Measurements from ENCODE around the gene FIZ1. TPM values are rescaled to one million over a fixed set of nuclear protein-coding genes. Genes with fewer than 3 reads are reported as not detected.

The FIZ1 gene
- total and polyA plus RNA-seq, 2 experiments from 2014 or later, result 2.3 to 3.4 TPM

DNA sequence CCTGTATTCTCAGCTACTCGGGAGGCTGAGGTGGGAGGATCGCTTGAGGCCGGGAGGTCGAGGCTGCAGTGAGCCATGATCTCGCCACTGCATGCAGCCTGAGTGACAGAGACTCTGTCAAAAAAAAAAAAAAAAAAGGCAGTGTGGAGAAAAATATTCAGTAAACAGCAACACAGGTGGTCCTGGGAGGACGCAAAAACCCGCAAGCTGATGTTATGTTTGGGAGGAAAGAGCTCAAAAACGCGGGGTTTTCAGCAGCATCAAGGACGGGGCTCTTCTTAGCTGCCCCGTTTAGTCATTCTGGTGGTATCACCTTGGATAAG, 25.6 kb upstream of the FIZ1 start:
- H3K9me2 ChIP-seq (ENCODE audit: insufficient read depth), result no peaks in the 10 kb centered on the region
- peak overlapping the region; percentile 88 for H3K9ac ChIP-seq
- no peaks in the 10 kb centered on the region for H4K20me1 ChIP-seq (ENCODE audit: insufficient read depth)
- H3K27me3 ChIP-seq (replicated peaks; ENCODE audit: insufficient read depth), result no peaks in the 10 kb centered on the region
- no peaks in the 10 kb centered on the region for H3K36me3 ChIP-seq (ENCODE audit: low read depth)
- WGBS, 2 experiments (ENCODE audit: low coverage in 1 of 2, low lambda C conversion rate in 2 of 2, missing lambda C conversion rate in 2 of 2), result 40 to 45% methylated on average over 11 of the region's 11 CpGs
- in situ Hi-C loops (cut with MboI), result loop anchor here (25.0 kb wide), 1 partner anchor 488 kb away; the partner anchor contains the start of gene TNNT1
- peak overlapping the region; percentile 86 for H3K27ac ChIP-seq
- no peaks in the 10 kb centered on the region for H3K9me3 ChIP-seq (ENCODE audit: low read depth)
- H3K4me3 ChIP-seq, result peak overlapping the region; percentile 80
- no peak for TF ChIP-seq EZH2 (IDR thresholded peaks at IDR 0.05; ENCODE audit: insufficient read depth, poor library complexity, severe bottlenecking)
- TF ChIP-seq EZH2phosphoT487 (IDR thresholded peaks at IDR 0.05; ENCODE audit: insufficient read depth, low read depth), result no peak
- H3F3A ChIP-seq (ENCODE audit: insufficient read depth), result peaks cover 5% of the 10 kb centered on the region; the same call in 1 of the 2 replicates
- no peaks in the 10 kb centered on the region for H3K4me1 ChIP-seq (ENCODE audit: insufficient read depth)
- H3K4me2 ChIP-seq (ENCODE audit: unreplicated experiment), result peak overlapping the region; percentile 86
- H2AFZ ChIP-seq, result peak overlapping the region; percentile 88
- no peak for DNase-seq
- 0 out of 2 replicates have a peak, but pooled peaks cover 8% of the 10 kb centered on the region for H3K79me2 ChIP-seq (ENCODE audit: insufficient read depth)

DNA sequence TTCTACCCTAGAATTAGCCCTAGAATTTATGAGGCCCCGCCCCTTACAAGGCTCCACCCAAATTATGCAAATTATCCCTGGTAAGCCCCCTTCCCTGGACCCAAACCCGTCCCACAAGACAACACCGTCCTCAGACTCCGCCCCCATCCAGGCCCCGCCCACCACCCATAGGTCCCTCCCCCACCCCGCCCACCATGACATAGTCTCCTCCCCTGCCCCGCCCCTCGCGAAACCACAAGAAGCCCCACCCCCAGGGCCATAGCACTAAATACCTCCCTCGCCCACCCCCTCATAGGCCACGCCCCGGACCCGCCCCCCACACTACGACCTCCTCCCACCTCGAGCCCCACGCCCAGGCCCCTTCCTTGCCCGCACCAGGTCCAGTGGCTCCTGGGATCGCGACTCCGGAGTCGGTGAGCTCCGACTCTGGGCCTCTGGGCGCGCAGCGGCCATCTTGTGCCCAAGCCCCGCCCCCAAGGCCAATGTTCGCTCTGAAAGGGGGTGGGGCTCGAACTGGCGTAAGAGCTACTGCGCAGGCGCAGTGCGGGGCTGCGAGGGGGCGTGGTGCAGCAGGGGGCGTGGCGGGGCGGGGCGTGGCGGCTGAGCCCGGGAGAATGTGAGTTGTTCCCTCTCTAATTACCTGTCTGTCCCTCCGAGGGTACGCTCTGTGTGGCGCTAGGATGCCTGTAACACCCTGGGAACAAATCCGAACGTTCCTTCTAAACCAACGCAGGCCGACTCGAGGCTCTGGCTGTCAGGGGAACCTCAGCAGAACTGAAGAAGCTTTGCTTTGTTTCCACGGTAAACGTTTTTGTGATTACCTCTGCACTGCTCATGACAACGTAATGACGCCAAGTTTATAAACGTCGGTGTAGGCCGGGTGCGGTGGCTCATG, 25.0 kb upstream of the FIZ1 start, which contains the start of gene ZNF784:
Gene ZNF784, minus strand, starts transcription at position 458 of the 895 bp plus-strand sequence. Its CDS starts 5 bp downstream, at position 453.
- Histone ChIP-seq H3K36me3 (ENCODE audit: low read depth) (no peaks in the 10 kb centered on the region), H3K9me2 (ENCODE audit: insufficient read depth) (no peaks in the 10 kb centered on the region), H3K27me3 (replicated peaks; ENCODE audit: insufficient read depth) (no peaks in the 10 kb centered on the region), H3K4me2 (ENCODE audit: unreplicated experiment) (peak within 1 kb of the TSS; percentile 86), H3K9me3 (ENCODE audit: low read depth) (no peaks in the 10 kb centered on the region), H3K4me3 (peak within 1 kb of the TSS; percentile 80), H3K4me1 (ENCODE audit: insufficient read depth) (no peaks in the 10 kb centered on the region), H3K79me2 (ENCODE audit: insufficient read depth) (0 out of 2 replicates have a peak, but pooled peaks cover 8% of the 10 kb centered on the region), H3F3A (ENCODE audit: insufficient read depth) (peaks cover 10% of the 10 kb centered on the region; the same call in 1 of the 2 replicates), H3K27ac (peak within 1 kb of the TSS; percentile 86), H3K9ac (peak within 1 kb of the TSS; percentile 88), H2AFZ (peak within 1 kb of the TSS; percentile 88), H4K20me1 (ENCODE audit: insufficient read depth) (no peaks in the 10 kb centered on the region)
- in situ Hi-C loops (cut with MboI), result loop anchor here (25.0 kb wide), 1 partner anchor 487 kb away; the partner anchor contains the start of gene TNNT1
- DNase-seq, result peak; percentile 99
- no peak for TF ChIP-seq EZH2 (IDR thresholded peaks at IDR 0.05; ENCODE audit: insufficient read depth, poor library complexity, severe bottlenecking)
- TF ChIP-seq EZH2phosphoT487 (IDR thresholded peaks at IDR 0.05; ENCODE audit: insufficient read depth, low read depth), result no peak
- WGBS, 2 experiments (ENCODE audit: low coverage in 1 of 2, low lambda C conversion rate in 2 of 2, missing lambda C conversion rate in 2 of 2), result 2 to 3% methylated on average over 46 to 56 of the region's 56 CpGs

DNA sequence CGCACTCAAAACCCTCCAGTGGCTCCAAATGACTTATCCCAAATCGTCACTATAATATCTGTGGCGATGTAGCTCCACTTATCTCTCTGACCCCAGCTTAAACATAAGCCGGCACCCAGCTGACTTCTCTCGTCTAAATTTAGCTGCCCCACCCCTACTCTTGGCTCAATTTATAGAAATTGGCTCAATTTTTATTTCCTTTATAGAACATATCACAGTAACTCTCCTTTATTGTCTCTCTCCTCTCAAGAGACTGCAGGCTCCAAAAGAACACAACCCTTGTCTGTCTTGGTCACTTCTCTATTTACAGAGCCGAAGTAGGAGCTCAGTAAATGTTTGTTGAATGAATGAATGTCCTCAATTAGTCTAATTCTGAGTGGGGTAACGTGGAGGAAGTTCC, 24.2 kb upstream of the FIZ1 start:
- Histone ChIP-seq H3K4me2 (ENCODE audit: unreplicated experiment) (peak overlapping the region; percentile 5), H4K20me1 (ENCODE audit: insufficient read depth) (no peaks in the 10 kb centered on the region), H3K27ac (no peak overlapping the region), H3K9me2 (ENCODE audit: insufficient read depth) (no peaks in the 10 kb centered on the region), H3K4me3 (peak overlapping the region; percentile 80; the same call in 1 of the 2 replicates), H3K9me3 (ENCODE audit: low read depth) (no peaks in the 10 kb centered on the region), H3K9ac (no peak overlapping the region), H3K27me3 (replicated peaks; ENCODE audit: insufficient read depth) (no peaks in the 10 kb centered on the region), H2AFZ (no peak overlapping the region), H3K36me3 (ENCODE audit: low read depth) (no peaks in the 10 kb centered on the region), H3K79me2 (ENCODE audit: insufficient read depth) (0 out of 2 replicates have a peak, but pooled peaks cover 8% of the 10 kb centered on the region), H3K4me1 (ENCODE audit: insufficient read depth) (no peaks in the 10 kb centered on the region), H3F3A (ENCODE audit: insufficient read depth) (peaks cover 13% of the 10 kb centered on the region; the same call in 1 of the 2 replicates)
- no peak for TF ChIP-seq EZH2phosphoT487 (IDR thresholded peaks at IDR 0.05; ENCODE audit: insufficient read depth, low read depth)
- no peak for TF ChIP-seq EZH2 (IDR thresholded peaks at IDR 0.05; ENCODE audit: insufficient read depth, poor library complexity, severe bottlenecking)
- WGBS, 2 experiments (ENCODE audit: low coverage in 1 of 2, low lambda C conversion rate in 2 of 2, missing lambda C conversion rate in 2 of 2), result 69 to 73% methylated on average over 7 of the region's 7 CpGs
- in situ Hi-C loops (cut with MboI), result no loop called here
- no peak for DNase-seq

DNA sequence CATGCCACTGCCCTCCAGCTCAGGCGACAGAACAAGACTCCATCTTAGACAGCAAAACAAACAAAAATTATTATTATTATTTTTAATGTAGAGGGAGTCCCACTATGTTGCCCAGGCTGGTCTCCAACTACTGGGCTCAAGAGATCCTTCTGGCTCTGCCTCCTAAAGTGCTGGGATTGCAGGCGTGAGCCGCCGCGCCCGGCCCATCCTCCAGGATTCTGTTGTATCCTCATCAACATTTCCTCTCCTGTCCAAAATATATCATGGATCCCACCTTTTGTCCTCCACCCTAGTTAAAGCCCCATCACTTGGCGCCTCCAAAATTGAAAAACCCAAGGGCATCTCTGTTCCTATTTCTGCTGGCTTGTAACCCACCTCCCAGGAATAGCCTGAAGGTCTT, 23.8 kb upstream of the FIZ1 start:
- in situ Hi-C loops (cut with MboI), result no loop called here
- Histone ChIP-seq H3K27me3 (replicated peaks; ENCODE audit: insufficient read depth) (no peaks in the 10 kb centered on the region), H3K4me1 (ENCODE audit: insufficient read depth) (no peaks in the 10 kb centered on the region), H2AFZ (no peak overlapping the region), H3K27ac (no peak overlapping the region), H3K4me2 (ENCODE audit: unreplicated experiment) (no peak overlapping the region), H3K9ac (no peak overlapping the region), H3K79me2 (ENCODE audit: insufficient read depth) (0 out of 2 replicates have a peak, but pooled peaks cover 8% of the 10 kb centered on the region), H3F3A (ENCODE audit: insufficient read depth) (peaks cover 13% of the 10 kb centered on the region; the same call in 1 of the 2 replicates), H4K20me1 (ENCODE audit: insufficient read depth) (no peaks in the 10 kb centered on the region), H3K4me3 (no peak overlapping the region), H3K9me2 (ENCODE audit: insufficient read depth) (no peaks in the 10 kb centered on the region), H3K36me3 (ENCODE audit: low read depth) (no peaks in the 10 kb centered on the region), H3K9me3 (ENCODE audit: low read depth) (no peaks in the 10 kb centered on the region)
- 97 to 98% methylated on average over 7 of the region's 7 CpGs for WGBS, 2 experiments (ENCODE audit: low coverage in 1 of 2, low lambda C conversion rate in 2 of 2, missing lambda C conversion rate in 2 of 2)
- TF ChIP-seq EZH2phosphoT487 (IDR thresholded peaks at IDR 0.05; ENCODE audit: insufficient read depth, low read depth), result no peak
- no peak for TF ChIP-seq EZH2 (IDR thresholded peaks at IDR 0.05; ENCODE audit: insufficient read depth, poor library complexity, severe bottlenecking)
- no peak for DNase-seq

Data from GM23248 (cell line).